ENCODE measurements around the gene APOC3. TPM values are rescaled to one million over a fixed set of nuclear protein-coding genes. Genes with fewer than 3 reads are reported as not detected.
"Not testable (repeated sequence)": the region's sequence is repeated elsewhere in the genome, so short reads cannot be mapped to it uniquely, and the experiment has no call there.

The APOC3 gene
- total RNA-seq, 3 donors from 2014 or later: 0.82 to 4.0 (median 2.0) TPM

GRCh38 chr11:116831790-116832349 lies 2.2 kb downstream of the APOC3 start:
- H3K4me3 Mint-ChIP-seq: no peak overlapping the region
- H3K4me1 Mint-ChIP-seq (ENCODE audit: low read depth): peaks cover 8% of the 10 kb centered on the region
- ATAC-seq (no peak), DNase-seq (no peak)
- no peaks in the 10 kb centered on the region for H3K27me3 Mint-ChIP-seq (ENCODE audit: low read depth)
- H3K9me3 Mint-ChIP-seq: no peaks in the 10 kb centered on the region
- H3K36me3 Mint-ChIP-seq (ENCODE audit: insufficient read depth): no peaks in the 10 kb centered on the region

DNA sequence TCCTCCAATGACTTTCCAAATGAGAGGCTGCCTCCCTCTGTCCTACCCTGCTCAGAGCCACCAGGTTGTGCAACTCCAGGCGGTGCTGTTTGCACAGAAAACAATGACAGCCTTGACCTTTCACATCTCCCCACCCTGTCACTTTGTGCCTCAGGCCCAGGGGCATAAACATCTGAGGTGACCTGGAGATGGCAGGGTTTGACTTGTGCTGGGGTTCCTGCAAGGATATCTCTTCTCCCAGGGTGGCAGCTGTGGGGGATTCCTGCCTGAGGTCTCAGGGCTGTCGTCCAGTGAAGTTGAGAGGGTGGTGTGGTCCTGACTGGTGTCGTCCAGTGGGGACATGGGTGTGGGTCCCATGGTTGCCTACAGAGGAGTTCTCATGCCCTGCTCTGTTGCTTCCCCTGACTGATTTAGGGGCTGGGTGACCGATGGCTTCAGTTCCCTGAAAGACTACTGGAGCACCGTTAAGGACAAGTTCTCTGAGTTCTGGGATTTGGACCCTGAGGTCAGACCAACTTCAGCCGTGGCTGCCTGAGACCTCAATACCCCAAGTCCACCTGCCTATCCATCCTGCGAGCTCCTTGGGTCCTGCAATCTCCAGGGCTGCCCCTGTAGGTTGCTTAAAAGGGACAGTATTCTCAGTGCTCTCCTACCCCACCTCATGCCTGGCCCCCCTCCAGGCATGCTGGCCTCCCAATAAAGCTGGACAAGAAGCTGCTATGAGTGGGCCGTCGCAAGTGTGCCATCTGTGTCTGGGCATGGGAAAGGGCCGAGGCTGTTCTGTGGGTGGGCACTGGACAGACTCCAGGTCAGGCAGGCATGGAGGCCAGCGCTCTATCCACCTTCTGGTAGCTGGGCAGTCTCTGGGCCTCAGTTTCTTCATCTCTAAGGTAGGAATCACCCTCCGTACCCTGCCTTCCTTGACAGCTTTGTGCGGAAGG lies 2.9 kb downstream of the APOC3 start:
- DNase-seq (no peak), ATAC-seq (no peak)
- Mint-ChIP-seq H3K36me3 (ENCODE audit: insufficient read depth) (no peaks in the 10 kb centered on the region), H3K27me3 (ENCODE audit: low read depth) (no peaks in the 10 kb centered on the region), H3K4me3 (no peak overlapping the region), H3K4me1 (ENCODE audit: low read depth) (peaks cover 8% of the 10 kb centered on the region), H3K9me3 (no peaks in the 10 kb centered on the region)

- Mint-ChIP-seq H3K27me3 (ENCODE audit: low read depth) (no peaks in the 10 kb centered on the region), H3K36me3 (ENCODE audit: insufficient read depth) (no peaks in the 10 kb centered on the region), H3K4me3 (no peak overlapping the region), H3K9me3 (no peaks in the 10 kb centered on the region), H3K4me1 (ENCODE audit: low read depth) (peaks cover 8% of the 10 kb centered on the region)
- no peak for ATAC-seq
- no peak for DNase-seq
Measured at GRCh38 chr11:116833491-116833815, 3.7 kb downstream of the APOC3 start.

DNA sequence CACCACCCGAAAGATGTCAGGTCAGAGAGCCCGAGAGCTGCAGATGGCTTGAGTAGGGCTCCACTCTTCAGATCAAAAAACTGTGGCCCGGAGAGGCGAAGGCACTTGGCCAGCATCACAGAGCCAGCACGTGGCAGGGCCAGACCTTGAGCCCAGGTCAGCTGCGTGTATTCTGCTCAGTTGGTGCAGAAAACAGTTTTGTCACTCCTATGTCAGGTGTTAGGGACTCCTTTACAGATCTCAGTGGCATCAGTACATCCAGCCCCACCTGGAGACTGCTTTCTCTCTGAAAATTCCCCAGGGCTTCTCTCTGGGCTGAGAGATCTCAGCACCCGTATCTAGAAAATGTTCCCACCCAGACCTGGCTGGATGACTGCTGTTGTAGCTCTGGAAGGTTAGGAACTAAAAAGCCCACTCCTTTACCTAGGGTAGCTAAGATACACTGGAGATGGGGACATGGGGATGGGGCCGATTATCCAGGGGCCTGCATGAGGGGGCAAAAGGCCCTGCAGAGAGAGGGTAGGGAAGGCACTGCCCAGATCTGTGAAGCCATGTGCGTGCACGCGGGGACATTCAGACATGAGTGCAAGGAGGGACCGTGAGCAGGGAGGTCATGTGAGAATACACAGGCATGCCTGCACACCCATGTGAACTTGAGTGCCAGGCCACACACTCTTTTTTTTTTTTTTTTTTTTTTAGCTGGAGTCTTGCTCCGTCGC lies 4.3 kb downstream of the APOC3 start:
- H3K4me1 Mint-ChIP-seq (ENCODE audit: low read depth): peaks cover 8% of the 10 kb centered on the region
- ATAC-seq: no peak
- H3K9me3 Mint-ChIP-seq: no peaks in the 10 kb centered on the region
- no peak overlapping the region for H3K4me3 Mint-ChIP-seq
- no peaks in the 10 kb centered on the region for H3K27me3 Mint-ChIP-seq (ENCODE audit: low read depth)
- H3K36me3 Mint-ChIP-seq (ENCODE audit: insufficient read depth): no peaks in the 10 kb centered on the region
- DNase-seq: no peak

DNA sequence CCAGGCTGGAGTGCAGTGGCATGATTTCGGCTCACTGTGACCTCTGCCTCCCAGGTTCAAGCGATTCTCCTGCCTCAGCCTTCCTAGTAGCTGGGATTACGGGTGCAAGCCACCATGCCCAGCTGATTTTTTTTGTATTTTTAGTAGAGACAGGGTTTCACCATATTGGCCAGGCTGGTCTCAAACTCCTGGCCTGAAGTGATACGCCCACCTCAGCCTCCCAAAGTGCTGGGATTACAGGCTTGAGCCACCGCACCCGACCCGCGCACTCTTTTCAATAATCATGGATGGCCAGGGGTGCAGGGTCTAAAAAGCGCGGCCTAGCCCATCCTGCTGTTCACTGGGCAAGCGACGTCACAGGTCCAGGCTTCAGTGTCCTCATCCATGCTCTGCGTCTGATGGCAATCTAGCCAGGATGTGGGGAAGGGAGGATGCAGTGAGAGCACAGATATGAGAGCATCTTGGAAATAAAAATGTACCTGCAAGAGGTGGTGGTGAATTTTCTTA lies 4.9 kb downstream of the APOC3 start:
- H3K9me3 Mint-ChIP-seq; DNase-seq; ATAC-seq; H3K36me3 Mint-ChIP-seq (ENCODE audit: insufficient read depth); H3K27me3 Mint-ChIP-seq (ENCODE audit: low read depth); H3K4me1 Mint-ChIP-seq (ENCODE audit: low read depth): not testable (repeated sequence)
- peak overlapping the region; percentile 27 for H3K4me3 Mint-ChIP-seq

- ATAC-seq (no peak), DNase-seq (no peak)
Measured at GRCh38 chr11:116835042-116835772, 5.5 kb downstream of the APOC3 start.

GRCh38 chr11:116835791-116836631 lies 6.3 kb downstream of the APOC3 start:
- no peaks in the 10 kb centered on the region for H3K9me3 Mint-ChIP-seq
- no peaks in the 10 kb centered on the region for H3K36me3 Mint-ChIP-seq (ENCODE audit: insufficient read depth)

More at GRCh38 chr11:116835042-116835772, 5.5 kb downstream of the APOC3 start:
- no peaks in the 10 kb centered on the region for H3K36me3 Mint-ChIP-seq (ENCODE audit: insufficient read depth)
- H3K27me3 Mint-ChIP-seq (ENCODE audit: low read depth): no peaks in the 10 kb centered on the region
- H3K4me3 Mint-ChIP-seq: peak overlapping the region; percentile 67
- peaks cover 8% of the 10 kb centered on the region for H3K4me1 Mint-ChIP-seq (ENCODE audit: low read depth)
- no peaks in the 10 kb centered on the region for H3K9me3 Mint-ChIP-seq

GRCh38 chr11:116836632-116836991 lies 6.9 kb downstream of the APOC3 start:
- ATAC-seq (no peak), DNase-seq (no peak)
- no peaks in the 10 kb centered on the region for H3K27me3 Mint-ChIP-seq (ENCODE audit: low read depth)
- H3K4me3 Mint-ChIP-seq: no peak overlapping the region
- H3K9me3 Mint-ChIP-seq: no peaks in the 10 kb centered on the region
- H3K4me1 Mint-ChIP-seq (ENCODE audit: low read depth): peaks cover 8% of the 10 kb centered on the region
- H3K36me3 Mint-ChIP-seq (ENCODE audit: insufficient read depth): no peaks in the 10 kb centered on the region

More at GRCh38 chr11:116835791-116836631, 6.3 kb downstream of the APOC3 start:
- peak; percentile 72 for DNase-seq
- Mint-ChIP-seq H3K27me3 (ENCODE audit: low read depth) (no peaks in the 10 kb centered on the region), H3K4me1 (ENCODE audit: low read depth) (peaks cover 8% of the 10 kb centered on the region), H3K4me3 (peak overlapping the region; percentile 67)
- peak; percentile 94 for ATAC-seq

DNA sequence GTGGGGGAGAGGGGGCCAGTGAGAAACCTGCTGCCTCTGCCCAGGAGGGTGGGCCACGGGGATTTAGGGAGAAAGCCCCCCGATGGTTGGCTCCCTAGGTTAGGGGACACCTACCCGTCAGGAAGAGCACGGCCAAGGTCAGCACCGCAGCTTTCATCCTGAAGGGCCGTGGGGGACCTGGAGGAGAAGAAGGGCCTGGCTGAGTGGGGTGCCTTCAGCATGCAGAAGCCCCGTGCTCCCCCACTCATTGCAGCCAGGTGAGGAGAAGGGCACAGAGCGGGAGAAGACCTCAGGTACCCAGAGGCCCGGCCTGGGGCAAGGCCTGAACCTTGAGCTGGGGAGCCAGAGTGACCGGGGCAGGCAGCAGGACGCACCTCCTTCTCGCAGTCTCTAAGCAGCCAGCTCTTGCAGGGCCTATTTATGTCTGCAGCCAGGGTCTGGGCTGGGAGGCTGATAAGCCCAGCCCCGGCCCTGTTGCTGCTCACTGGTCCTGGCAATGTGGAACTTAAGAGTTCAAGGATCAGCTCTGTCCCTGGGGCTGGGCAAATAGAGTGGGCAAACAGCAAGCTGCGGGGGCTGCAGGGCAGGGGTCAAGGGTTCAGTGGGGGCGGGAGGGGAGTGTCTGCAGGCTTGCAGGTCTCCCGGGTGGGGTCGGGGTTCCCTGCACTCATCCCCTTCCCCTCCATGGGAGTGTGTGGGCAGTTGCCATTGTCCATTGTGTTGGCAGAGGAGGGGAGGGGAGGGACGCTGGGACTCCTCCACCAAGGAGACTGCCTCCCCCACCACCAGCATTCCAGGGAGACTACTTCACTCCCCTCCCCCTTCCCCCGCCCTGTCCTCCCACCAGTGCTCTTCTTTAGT lies 7.8 kb downstream of the APOC3 start, which contains the start of gene APOA1:
APOA1 (minus strand) TSS at position 392 of the 861 bp plus-strand sequence; CDS start at position 157, 235 bp downstream.
- no peak within 1 kb of the TSS for H3K4me3 Mint-ChIP-seq
- H3K36me3 Mint-ChIP-seq (ENCODE audit: insufficient read depth): no peaks in the 10 kb centered on the region
- H3K27me3 Mint-ChIP-seq (ENCODE audit: low read depth): no peaks in the 10 kb centered on the region
- peaks cover 8% of the 10 kb centered on the region for H3K4me1 Mint-ChIP-seq (ENCODE audit: low read depth)
- ATAC-seq (no peak), DNase-seq (no peak)
- H3K9me3 Mint-ChIP-seq: no peaks in the 10 kb centered on the region

DNA sequence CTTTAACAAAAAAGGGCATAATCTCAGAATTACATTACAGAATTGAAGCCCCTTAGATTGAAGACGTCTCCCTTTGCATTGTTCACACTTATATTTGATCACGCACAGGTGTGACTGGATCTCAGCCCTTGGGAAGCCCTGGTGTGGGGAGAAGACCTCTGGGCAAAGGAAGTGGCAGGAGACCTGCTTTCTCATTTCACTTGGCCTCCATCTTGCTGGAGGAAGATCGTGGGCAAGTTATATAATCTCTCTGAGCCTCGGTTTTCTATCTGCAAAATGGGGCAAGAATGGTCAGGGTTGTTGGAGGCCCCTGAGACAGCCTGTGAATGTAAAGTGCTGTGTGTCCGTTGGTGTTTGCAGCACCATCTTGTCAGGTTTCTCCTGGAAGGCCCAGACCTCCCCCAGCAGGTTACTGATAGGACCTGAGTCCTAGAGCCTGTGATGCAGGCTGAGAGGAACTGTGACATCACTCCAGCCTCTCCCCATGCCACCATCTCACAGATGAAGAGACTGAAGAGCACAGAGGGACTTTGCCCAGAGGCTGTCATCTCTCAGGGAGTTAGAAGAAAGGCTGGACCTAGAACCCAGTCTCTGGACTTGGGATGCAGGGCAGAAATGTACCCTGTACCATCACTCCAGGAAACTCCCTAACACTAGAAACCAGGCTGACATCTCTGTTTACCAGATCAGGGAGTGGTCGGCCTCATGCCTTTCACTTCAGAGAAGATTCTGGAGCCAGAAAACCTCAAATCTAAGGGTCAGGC lies 8.8 kb downstream of the APOC3 start:
- Mint-ChIP-seq H3K9me3 (no peaks in the 10 kb centered on the region), H3K4me1 (ENCODE audit: low read depth) (peaks cover 8% of the 10 kb centered on the region), H3K27me3 (ENCODE audit: low read depth) (no peaks in the 10 kb centered on the region), H3K4me3 (no peak overlapping the region), H3K36me3 (ENCODE audit: insufficient read depth) (peaks cover 5% of the 10 kb centered on the region)
- ATAC-seq (no peak), DNase-seq (no peak)

DNA sequence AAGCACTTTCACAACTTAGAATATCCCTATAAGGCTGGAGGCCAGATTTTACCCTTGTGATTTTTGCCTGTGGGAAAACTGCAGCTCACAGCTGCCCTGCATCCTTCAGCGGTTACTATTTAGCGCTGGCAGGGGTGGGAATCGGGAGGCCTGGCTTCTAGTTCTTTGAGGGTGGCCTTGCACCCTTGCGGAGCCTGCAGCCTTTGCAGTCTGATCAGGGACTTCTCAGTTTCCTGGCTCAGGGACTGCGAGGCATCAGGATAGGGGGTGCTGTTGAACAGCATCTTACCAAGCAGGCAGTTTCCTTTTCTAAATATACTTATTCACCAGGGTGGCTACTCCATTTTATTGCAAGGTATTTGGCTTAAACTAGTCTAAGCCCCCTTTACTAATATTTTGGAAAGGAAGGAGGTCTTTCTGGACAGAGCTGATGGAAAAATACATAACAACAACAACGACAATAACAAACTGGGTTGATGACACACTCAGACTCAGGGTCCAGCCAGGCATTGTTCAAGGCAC lies 10.6 kb downstream of the APOC3 start:
- Mint-ChIP-seq H3K4me3 (no peak overlapping the region), H3K9me3 (no peaks in the 10 kb centered on the region), H3K4me1 (ENCODE audit: low read depth) (peaks cover 3% of the 10 kb centered on the region), H3K36me3 (ENCODE audit: insufficient read depth) (peaks cover 11% of the 10 kb centered on the region), H3K27me3 (ENCODE audit: low read depth) (no peaks in the 10 kb centered on the region)
- no peak for DNase-seq
- no peak for ATAC-seq

GRCh38 chr11:116840746-116841296 lies 11.1 kb downstream of the APOC3 start:
- H3K9me3 Mint-ChIP-seq: no peaks in the 10 kb centered on the region
- no peak overlapping the region for H3K4me3 Mint-ChIP-seq
- no peaks in the 10 kb centered on the region for H3K27me3 Mint-ChIP-seq (ENCODE audit: low read depth)
- peaks cover 14% of the 10 kb centered on the region for H3K36me3 Mint-ChIP-seq (ENCODE audit: insufficient read depth)
- ATAC-seq: no peak
- H3K4me1 Mint-ChIP-seq (ENCODE audit: low read depth): no peaks in the 10 kb centered on the region
- DNase-seq: no peak
